HepG2 (cell line): ENCODE measurements around the gene FAM111A. TPM values are rescaled to one million over a fixed set of nuclear protein-coding genes. Genes with fewer than 3 reads are reported as not detected.
A peak's percentile ranks its signal among the peaks of the same experiment; 100 is the strongest.

Source experiments
- AGO2 ChIP-seq: fragments of 200-400 bp; formaldehyde crosslinking; optimal IDR thresholded peaks from 2 replicates; pipeline ENCODE3; 2017; ENCODE audit warnings: mild to moderate bottlenecking, low read depth, low read length, moderate library complexity
- BRD4 ChIP-seq: sonication (generic); formaldehyde crosslinking; IDR thresholded peaks from 2 replicates; pipeline ENCODE4 v1.4.0; 2020; ENCODE audit warnings: missing genetic modification reagents
- ETV5 ChIP-seq: IDR thresholded peaks from 2 replicates; pipeline ENCODE4 v1.6.1; 2018; ENCODE audit warnings: missing biosample characterization, missing genetic modification reagents, inconsistent platforms, borderline replicate concordance
- KDM4B ChIP-seq: sonication (generic); formaldehyde crosslinking; IDR thresholded peaks from 2 replicates; pipeline ENCODE4 v1.4.0; 2020; ENCODE audit warnings: missing genetic modification reagents
- KIAA2018 ChIP-seq: sonication (generic); formaldehyde crosslinking; IDR thresholded peaks from 2 replicates; pipeline ENCODE4 v1.5.0; 2020; ENCODE audit warnings: mild to moderate bottlenecking, missing genetic modification reagents, borderline replicate concordance
- MAX ChIP-seq: IDR thresholded peaks from 2 replicates; pipeline ENCODE4 v1.6.1; 2012; ENCODE audit warnings: inconsistent platforms
- MEF2D ChIP-seq: sonication (generic); formaldehyde crosslinking; IDR thresholded peaks from 2 replicates; pipeline ENCODE4 v1.5.1; 2020; ENCODE audit warnings: mild to moderate bottlenecking, missing genetic modification reagents
- NFIC ChIP-seq: IDR thresholded peaks from 2 replicates; pipeline ENCODE4 v1.6.1; 2012; ENCODE audit warnings: mild to moderate bottlenecking, low read length, inconsistent platforms
- PAWR ChIP-seq: sonication (generic); formaldehyde crosslinking; IDR thresholded peaks from 2 replicates; pipeline ENCODE4 v1.4.0; 2020; ENCODE audit warnings: missing genetic modification reagents, mild to moderate bottlenecking, borderline replicate concordance
- PRMT3 ChIP-seq: sonication (generic); formaldehyde crosslinking; IDR thresholded peaks from 2 replicates; pipeline ENCODE4 v1.8.1; 2022; ENCODE audit warnings: low read depth, mild to moderate bottlenecking, moderate library complexity, missing genetic modification reagents, borderline replicate concordance
- SPEN ChIP-seq: sonication (generic); formaldehyde crosslinking; IDR thresholded peaks from 2 replicates; pipeline ENCODE4 v1.5.1; 2020; ENCODE audit warnings: low read depth, mild to moderate bottlenecking, missing genetic modification reagents
- TRIM24 ChIP-seq: sonication (generic); formaldehyde crosslinking; IDR thresholded peaks from 2 replicates; pipeline ENCODE4 v1.8.0; 2022; ENCODE audit warnings: mild to moderate bottlenecking, missing genetic modification reagents
- ZGPAT ChIP-seq: IDR thresholded peaks from 2 replicates; pipeline ENCODE4 v1.6.1; 2016; ENCODE audit warnings: mild to moderate bottlenecking
- ZNF549 ChIP-seq: sonication (generic); formaldehyde crosslinking; IDR thresholded peaks from 2 replicates; pipeline ENCODE4 v1.5.0; 2020; ENCODE audit warnings: missing genetic modification reagents
- ZNF598 ChIP-seq: sonication (generic); formaldehyde crosslinking; IDR thresholded peaks from 2 replicates; pipeline ENCODE4 v1.5.1; 2020; ENCODE audit warnings: mild to moderate bottlenecking, missing genetic modification reagents, borderline replicate concordance
- ZNF672 ChIP-seq: sonication (generic); formaldehyde crosslinking; IDR thresholded peaks from 2 replicates; pipeline ENCODE4 v1.8.1; 2022; ENCODE audit warnings: missing genetic modification reagents
- ZNF703 ChIP-seq: sonication (generic); formaldehyde crosslinking; IDR thresholded peaks from 2 replicates; pipeline ENCODE4 v1.5.1; 2020; ENCODE audit warnings: missing genetic modification reagents, mild to moderate bottlenecking, moderate library complexity, borderline replicate concordance
- ZNF784 ChIP-seq: sonication (generic); formaldehyde crosslinking; IDR thresholded peaks from 2 replicates; pipeline ENCODE4 v1.5.1; 2020; ENCODE audit warnings: missing genetic modification reagents, mild to moderate bottlenecking, borderline replicate concordance
- polyA plus RNA-seq, 8 experiments: library from polyadenylated mRNA; depleted of rRNA in 3 of 8; stranded (reverse) in 7 of 8; unstranded in 1 of 8; fragments of >200 nt; fragmentation: Illumina TruSeq in 4 of 8; extraction: Trizol in 4 of 8; gene quantifications; 2 replicates each; pipeline versions ENCODE4 v1.2.1 to v1.2.3, GENCODE V29; 2011 to 2016; ENCODE audit warnings: low read depth in 4 of 8, missing spikeins in 1 of 8, mixed read lengths in 1 of 8; ENCODE audit not compliant: insufficient read depth in 1 of 8
- total RNA-seq, 5 experiments: library from RNA; depleted of rRNA; stranded (reverse); fragments of >200 nt; fragmentation: Illumina TruSeq; extraction: Trizol; gene quantifications; 2 replicates each; pipeline ENCODE4 v1.2.3, GENCODE V29; 2016; ENCODE audit warnings: low read depth in 1 of 5

Gene FAM111A
- total and polyA plus RNA-seq, 2 of the 13 experiments (the other 11 are each of a cell fraction or from before 2014, with no cell fraction given): 3.2 to 13.5 TPM

- TF ChIP-seq SPEN (CRISPR knock-in tag) (no peak; the same call in 1 of the 2 replicates), ZNF672 (CRISPR knock-in tag) (no peak), BRD4 (CRISPR knock-in tag) (no peak), NFIC (no peak), ZNF598 (CRISPR knock-in tag) (no peak), ZNF784 (CRISPR knock-in tag) (no peak), TRIM24 (CRISPR knock-in tag) (no peak), MEF2D (CRISPR knock-in tag) (no peak), ETV5 (CRISPR knock-in tag) (no peak), PRMT3 (CRISPR knock-in tag) (no peak), ZGPAT (no peak), KDM4B (no peak), PAWR (CRISPR knock-in tag) (no peak), ZNF549 (CRISPR knock-in tag) (no peak), AGO2 (no peak), ZNF703 (CRISPR knock-in tag) (no peak), KIAA2018 (CRISPR knock-in tag) (no peak), MAX (peak; percentile 59; the same call in 1 of the 2 replicates)
Observed at GRCh38 chr11:59106363-59107336, 36.0 kb upstream of the FAM111A start, which contains the start of gene FAM111B (continued).
